Vein endothelial cell (primary cell): ENCODE results near the gene C1QB. TPM values are rescaled to one million over a fixed set of nuclear protein-coding genes. Genes with fewer than 3 reads are reported as not detected.

ENCODE experiments used
- small RNA-seq: library from RNA; depleted of rRNA; stranded (forward); fragments of <200 nt; gene quantifications from one replicate; pipeline ENCODE3, GENCODE V24; 2012
- total RNA-seq: library from RNA; depleted of rRNA; stranded (reverse); fragments of >200 nt; gene quantifications from 2 replicates; pipeline ENCODE4 v1.2.3, GENCODE V29; 2012

Gene C1QB
- not detected in 2 replicates for total RNA-seq

GRCh38 chr1:22652881-22653316, at the start of gene C1QB:
Gene C1QB (plus strand): TSS chr1:22653236. CDS start chr1:22659463, 6,227 bp downstream.

GRCh38 chr1:22636353-22636752, 16.7 kb upstream of the C1QB start, which contains the start of gene C1QA:
Gene C1QA (plus strand): TSS chr1:22636628. CDS start chr1:22637617, 989 bp downstream.

GRCh38 chr1:22643381-22643780, 9.7 kb upstream of the C1QB start, which contains the start of gene C1QC:
Gene C1QC (plus strand): TSS chr1:22643633. CDS start chr1:22644024, 391 bp downstream.

GRCh38 chr1:22710701-22711049, 57.6 kb downstream of the C1QB start, which contains the start of gene EPHB2:
Gene EPHB2 (plus strand): TSS chr1:22710839. CDS start chr1:22710983, 144 bp downstream.

Small RNA genes within 50 kb of the gene (small RNA-seq; reads per million reads assigned to genes)
- not detected for gene MIR6127

Other genes with a start within 250 kb of the C1QB start
- 14.7 and 18.5 TPM in 2 replicates for gene ZBTB40, start 201.4 kb upstream of the C1QB start, total RNA-seq
- gene EPHA8, start 89.7 kb upstream of the C1QB start, total RNA-seq: not detected in 2 replicates
- not detected in 2 replicates for gene C1QA, start 16.6 kb upstream of the C1QB start, total RNA-seq
- not detected in 2 replicates for gene C1QC, start 9.6 kb upstream of the C1QB start, total RNA-seq
- 62.0 and 77.4 TPM in 2 replicates for gene EPHB2, start 57.6 kb downstream of the C1QB start, total RNA-seq